SK-N-SH treated with all-trans-retinoic acid at 6 μM for 48 hours (cell line): ENCODE measurements around the gene LAMA3.
"Not testable (repeated sequence)": the region's sequence is repeated elsewhere in the genome, so short reads cannot be mapped to it uniquely, and the experiment has no call there.

Experiments
- ATAC-seq: fragments of 200-7000 bp; cut with Tn5 transposase; 3 replicates; pipeline ENCODE4 v1.9.1; 2020; ENCODE audit warnings: mild to moderate bottlenecking, moderate library complexity
- ARNTL ChIP-seq: fragments of 450-650 bp; formaldehyde crosslinking; IDR thresholded peaks from 2 replicates; pipeline ENCODE4 v1.5.0; 2020; ENCODE audit warnings: low read depth, mild to moderate bottlenecking, moderate library complexity, borderline replicate concordance
- CSDC2 ChIP-seq: fragments of 250-450 bp; sonication (Bioruptor Pico); IDR thresholded peaks from 2 replicates; pipeline ENCODE4 v1.5.0; 2020; ENCODE audit warnings: mild to moderate bottlenecking, moderate library complexity
- CSRNP3 ChIP-seq: fragments of 250-450 bp; sonication (Bioruptor Pico); IDR thresholded peaks from 2 replicates; pipeline ENCODE4 v1.5.1; 2021; ENCODE audit warnings: mild to moderate bottlenecking, moderate library complexity
- ESRRG ChIP-seq: fragments of 250-450 bp; sonication (Bioruptor Pico); IDR thresholded peaks from 2 replicates; pipeline ENCODE4 v1.6.1; 2021; ENCODE audit warnings: mild to moderate bottlenecking
- GLIS3 ChIP-seq: fragments of 250-450 bp; sonication (Bioruptor Pico); IDR thresholded peaks from 2 replicates; pipeline ENCODE4 v1.5.0; 2020; ENCODE audit warnings: mild to moderate bottlenecking, moderate library complexity
- ISL1 ChIP-seq: fragments of 250-450 bp; sonication (Bioruptor Pico); IDR thresholded peaks from 2 replicates; pipeline ENCODE4 v2.1.2; 2022; ENCODE audit warnings: mild to moderate bottlenecking, moderate library complexity
- OSR1 ChIP-seq: fragments of 250-450 bp; sonication (Bioruptor Pico); IDR thresholded peaks from 2 replicates; pipeline ENCODE4 v1.8.0; 2022; ENCODE audit warnings: moderate library complexity, mild to moderate bottlenecking, inconsistent platforms
- PPARA ChIP-seq: fragments of 250-450 bp; sonication (Bioruptor Pico); IDR thresholded peaks from 2 replicates; pipeline ENCODE4 v1.5.0; 2020; ENCODE audit warnings: mild to moderate bottlenecking, borderline replicate concordance
- RARB ChIP-seq: fragments of 250-450 bp; sonication (Bioruptor Pico); IDR thresholded peaks from 2 replicates; pipeline ENCODE4 v1.8.0; 2021; ENCODE audit warnings: mild to moderate bottlenecking, moderate library complexity
- SNAI2 ChIP-seq: fragments of 250-450 bp; sonication (Bioruptor Pico); IDR thresholded peaks from 2 replicates; pipeline ENCODE4 v1.5.0; 2020; ENCODE audit warnings: mild to moderate bottlenecking, moderate library complexity
- TCF4 ChIP-seq: fragments of 250-450 bp; sonication (Bioruptor Pico); IDR thresholded peaks from 2 replicates; pipeline ENCODE4 v1.8.0; 2021; ENCODE audit warnings: mild to moderate bottlenecking, moderate library complexity, borderline replicate concordance
- TOX ChIP-seq: fragments of 250-450 bp; sonication (Bioruptor Pico); IDR thresholded peaks from 2 replicates; pipeline ENCODE4 v1.8.0; 2021; ENCODE audit warnings: mild to moderate bottlenecking, moderate library complexity, borderline replicate concordance
- ZC3H10 ChIP-seq: fragments of 250-450 bp; sonication (Bioruptor Pico); IDR thresholded peaks from 2 replicates; pipeline ENCODE4 v1.5.1; 2021; ENCODE audit warnings: mild to moderate bottlenecking, moderate library complexity
- ZFP3 ChIP-seq: fragments of 250-450 bp; sonication (Bioruptor Pico); IDR thresholded peaks from 2 replicates; pipeline ENCODE4 v1.5.0; 2020; ENCODE audit warnings: mild to moderate bottlenecking, moderate library complexity
- ZFP30 ChIP-seq: fragments of 450-650 bp; formaldehyde crosslinking; IDR thresholded peaks from 2 replicates; pipeline ENCODE4 v1.5.0; 2022; ENCODE audit warnings: mild to moderate bottlenecking, moderate library complexity
- ZNF565 ChIP-seq: fragments of 450-650 bp; formaldehyde crosslinking; conservative IDR thresholded peaks from 2 replicates; pipeline ENCODE4 v1.5.0; 2020; ENCODE audit warnings: low read depth, mild to moderate bottlenecking, moderate library complexity
- ZNF70 ChIP-seq: fragments of 450-650 bp; formaldehyde crosslinking; IDR thresholded peaks from 2 replicates; pipeline ENCODE4 v1.5.0; 2020; ENCODE audit warnings: mild to moderate bottlenecking, moderate library complexity
- ZNF8 ChIP-seq: fragments of 450-650 bp; formaldehyde crosslinking; IDR thresholded peaks from 2 replicates; pipeline ENCODE4 v1.5.0; 2020; ENCODE audit warnings: mild to moderate bottlenecking, moderate library complexity
- TF ChIP-seq, protein P1 (sequence below): fragments of 250-450 bp; sonication (Bioruptor Pico); IDR thresholded peaks from 2 replicates; pipeline ENCODE4 v1.8.0; 2020; ENCODE audit warnings: mild to moderate bottlenecking, moderate library complexity, borderline replicate concordance
- TF ChIP-seq, protein P2 (sequence below): fragments of 250-450 bp; sonication (Bioruptor Pico); IDR thresholded peaks from 2 replicates; pipeline ENCODE4 v1.5.1; 2020; ENCODE audit warnings: low read depth, mild to moderate bottlenecking, moderate library complexity
- TF ChIP-seq, protein P3 (sequence below): fragments of 250-450 bp; sonication (Bioruptor Pico); IDR thresholded peaks from 2 replicates; pipeline ENCODE4 v1.5.0; 2020; ENCODE audit warnings: mild to moderate bottlenecking, moderate library complexity
- TF ChIP-seq, protein P4 (sequence below): fragments of 250-450 bp; sonication (Bioruptor Pico); IDR thresholded peaks from 2 replicates; pipeline ENCODE4 v1.8.0; 2021; ENCODE audit warnings: low read depth, mild to moderate bottlenecking, moderate library complexity, borderline replicate concordance

The LAMA3 gene

GRCh38 chr18:23738151-23738550 is 48.9 kb downstream of the LAMA3 start:
- TF ChIP-seq ZNF8 (CRISPR knock-in tag) (no peak), ZNF565 (no peak), RARB (no peak), TCF4 (no peak), GLIS3 (no peak), SNAI2 (CRISPR knock-in tag) (no peak), ISL1 (CRISPR knock-in tag) (no peak)
- TF ChIP-seq, protein P1, sequence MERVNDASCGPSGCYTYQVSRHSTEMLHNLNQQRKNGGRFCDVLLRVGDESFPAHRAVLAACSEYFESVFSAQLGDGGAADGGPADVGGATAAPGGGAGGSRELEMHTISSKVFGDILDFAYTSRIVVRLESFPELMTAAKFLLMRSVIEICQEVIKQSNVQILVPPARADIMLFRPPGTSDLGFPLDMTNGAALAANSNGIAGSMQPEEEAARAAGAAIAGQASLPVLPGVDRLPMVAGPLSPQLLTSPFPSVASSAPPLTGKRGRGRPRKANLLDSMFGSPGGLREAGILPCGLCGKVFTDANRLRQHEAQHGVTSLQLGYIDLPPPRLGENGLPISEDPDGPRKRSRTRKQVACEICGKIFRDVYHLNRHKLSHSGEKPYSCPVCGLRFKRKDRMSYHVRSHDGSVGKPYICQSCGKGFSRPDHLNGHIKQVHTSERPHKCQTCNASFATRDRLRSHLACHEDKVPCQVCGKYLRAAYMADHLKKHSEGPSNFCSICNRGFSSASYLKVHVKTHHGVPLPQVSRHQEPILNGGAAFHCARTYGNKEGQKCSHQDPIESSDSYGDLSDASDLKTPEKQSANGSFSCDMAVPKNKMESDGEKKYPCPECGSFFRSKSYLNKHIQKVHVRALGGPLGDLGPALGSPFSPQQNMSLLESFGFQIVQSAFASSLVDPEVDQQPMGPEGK = no peak
- TF ChIP-seq, protein P2, sequence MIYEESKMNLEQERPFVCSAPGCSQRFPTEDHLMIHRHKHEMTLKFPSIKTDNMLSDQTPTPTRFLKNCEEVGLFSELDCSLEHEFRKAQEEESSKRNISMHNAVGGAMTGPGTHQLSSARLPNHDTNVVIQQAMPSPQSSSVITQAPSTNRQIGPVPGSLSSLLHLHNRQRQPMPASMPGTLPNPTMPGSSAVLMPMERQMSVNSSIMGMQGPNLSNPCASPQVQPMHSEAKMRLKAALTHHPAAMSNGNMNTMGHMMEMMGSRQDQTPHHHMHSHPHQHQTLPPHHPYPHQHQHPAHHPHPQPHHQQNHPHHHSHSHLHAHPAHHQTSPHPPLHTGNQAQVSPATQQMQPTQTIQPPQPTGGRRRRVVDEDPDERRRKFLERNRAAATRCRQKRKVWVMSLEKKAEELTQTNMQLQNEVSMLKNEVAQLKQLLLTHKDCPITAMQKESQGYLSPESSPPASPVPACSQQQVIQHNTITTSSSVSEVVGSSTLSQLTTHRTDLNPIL (CRISPR knock-in tag) = no peak
- TF ChIP-seq, protein P3, sequence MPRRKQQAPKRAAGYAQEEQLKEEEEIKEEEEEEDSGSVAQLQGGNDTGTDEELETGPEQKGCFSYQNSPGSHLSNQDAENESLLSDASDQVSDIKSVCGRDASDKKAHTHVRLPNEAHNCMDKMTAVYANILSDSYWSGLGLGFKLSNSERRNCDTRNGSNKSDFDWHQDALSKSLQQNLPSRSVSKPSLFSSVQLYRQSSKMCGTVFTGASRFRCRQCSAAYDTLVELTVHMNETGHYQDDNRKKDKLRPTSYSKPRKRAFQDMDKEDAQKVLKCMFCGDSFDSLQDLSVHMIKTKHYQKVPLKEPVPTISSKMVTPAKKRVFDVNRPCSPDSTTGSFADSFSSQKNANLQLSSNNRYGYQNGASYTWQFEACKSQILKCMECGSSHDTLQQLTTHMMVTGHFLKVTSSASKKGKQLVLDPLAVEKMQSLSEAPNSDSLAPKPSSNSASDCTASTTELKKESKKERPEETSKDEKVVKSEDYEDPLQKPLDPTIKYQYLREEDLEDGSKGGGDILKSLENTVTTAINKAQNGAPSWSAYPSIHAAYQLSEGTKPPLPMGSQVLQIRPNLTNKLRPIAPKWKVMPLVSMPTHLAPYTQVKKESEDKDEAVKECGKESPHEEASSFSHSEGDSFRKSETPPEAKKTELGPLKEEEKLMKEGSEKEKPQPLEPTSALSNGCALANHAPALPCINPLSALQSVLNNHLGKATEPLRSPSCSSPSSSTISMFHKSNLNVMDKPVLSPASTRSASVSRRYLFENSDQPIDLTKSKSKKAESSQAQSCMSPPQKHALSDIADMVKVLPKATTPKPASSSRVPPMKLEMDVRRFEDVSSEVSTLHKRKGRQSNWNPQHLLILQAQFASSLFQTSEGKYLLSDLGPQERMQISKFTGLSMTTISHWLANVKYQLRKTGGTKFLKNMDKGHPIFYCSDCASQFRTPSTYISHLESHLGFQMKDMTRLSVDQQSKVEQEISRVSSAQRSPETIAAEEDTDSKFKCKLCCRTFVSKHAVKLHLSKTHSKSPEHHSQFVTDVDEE = no peak
- TF ChIP-seq, protein P4, sequence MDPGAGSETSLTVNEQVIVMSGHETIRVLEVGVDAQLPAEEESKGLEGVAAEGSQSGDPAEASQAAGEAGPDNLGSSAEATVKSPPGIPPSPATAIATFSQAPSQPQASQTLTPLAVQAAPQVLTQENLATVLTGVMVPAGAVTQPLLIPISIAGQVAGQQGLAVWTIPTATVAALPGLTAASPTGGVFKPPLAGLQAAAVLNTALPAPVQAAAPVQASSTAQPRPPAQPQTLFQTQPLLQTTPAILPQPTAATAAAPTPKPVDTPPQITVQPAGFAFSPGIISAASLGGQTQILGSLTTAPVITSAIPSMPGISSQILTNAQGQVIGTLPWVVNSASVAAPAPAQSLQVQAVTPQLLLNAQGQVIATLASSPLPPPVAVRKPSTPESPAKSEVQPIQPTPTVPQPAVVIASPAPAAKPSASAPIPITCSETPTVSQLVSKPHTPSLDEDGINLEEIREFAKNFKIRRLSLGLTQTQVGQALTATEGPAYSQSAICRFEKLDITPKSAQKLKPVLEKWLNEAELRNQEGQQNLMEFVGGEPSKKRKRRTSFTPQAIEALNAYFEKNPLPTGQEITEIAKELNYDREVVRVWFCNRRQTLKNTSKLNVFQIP = no peak
- no peak for ATAC-seq

GRCh38 chr18:23738575-23738974 is 49.3 kb downstream of the LAMA3 start:
- no peak for TF ChIP-seq RARB
- no peak for TF ChIP-seq ZNF8 (CRISPR knock-in tag)
- no peak for TF ChIP-seq CSRNP3 (CRISPR knock-in tag)
- TF ChIP-seq OSR1 (CRISPR knock-in tag) = no peak
- TF ChIP-seq ZC3H10 (CRISPR knock-in tag) = no peak
- no peak for TF ChIP-seq ZNF565
- TF ChIP-seq ISL1 (CRISPR knock-in tag) = no peak
- no peak for TF ChIP-seq ESRRG
- no peak for TF ChIP-seq ZFP30 (CRISPR knock-in tag)
- no peak for TF ChIP-seq TOX (CRISPR knock-in tag)
- no peak for TF ChIP-seq CSDC2
- TF ChIP-seq PPARA = no peak
- no peak for TF ChIP-seq ZNF70
- TF ChIP-seq, protein P4 = no peak
- TF ChIP-seq, all 23 proteins: peak for 0
- ATAC-seq = no peak

DNA sequence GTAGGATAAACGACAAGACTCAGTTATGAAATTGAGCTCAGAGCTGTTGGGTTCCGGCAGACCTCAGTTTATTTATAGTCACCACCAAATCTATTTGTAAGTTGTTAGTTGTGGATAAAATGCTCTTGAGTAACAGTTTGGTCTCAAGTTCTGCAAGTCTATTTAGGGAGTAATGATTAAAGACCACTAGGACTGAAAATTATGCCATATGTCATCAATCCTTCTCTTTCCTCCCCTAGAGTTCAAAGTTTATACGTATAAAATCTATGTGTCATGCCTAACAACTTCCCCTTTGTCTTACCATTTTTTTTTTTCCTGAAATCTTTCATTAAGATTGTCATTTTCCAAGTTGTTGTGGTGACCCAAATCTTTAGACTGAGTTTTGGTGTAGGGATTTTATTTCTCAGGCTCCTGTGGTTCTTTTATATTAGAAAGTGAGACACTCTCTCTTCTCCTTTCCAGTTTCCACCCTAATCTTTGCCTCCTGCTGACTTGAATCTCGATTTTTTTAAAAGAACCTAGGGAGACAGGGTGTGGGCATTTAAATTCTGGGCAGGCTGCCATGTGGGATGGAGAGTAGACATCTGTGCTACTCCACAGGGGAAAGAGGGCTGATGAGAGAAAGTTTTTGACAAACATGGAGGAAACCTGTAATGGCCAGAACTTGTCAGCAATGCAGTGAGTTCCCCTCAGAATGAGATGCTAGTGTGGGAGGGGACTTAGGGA is 51.0 kb downstream of the LAMA3 start:
- no peak for TF ChIP-seq TCF4
- no peak for TF ChIP-seq CSRNP3 (CRISPR knock-in tag)
- TF ChIP-seq ARNTL (CRISPR knock-in tag) = no peak
- no peak for TF ChIP-seq PPARA
- TF ChIP-seq ZNF565 = no peak
- TF ChIP-seq RARB = no peak
- no peak for TF ChIP-seq ZNF8 (CRISPR knock-in tag)
- TF ChIP-seq, protein P3 = no peak
- no peak for TF ChIP-seq ZFP3
- ATAC-seq = no peak; the same call in 2 of the 3 replicates

DNA sequence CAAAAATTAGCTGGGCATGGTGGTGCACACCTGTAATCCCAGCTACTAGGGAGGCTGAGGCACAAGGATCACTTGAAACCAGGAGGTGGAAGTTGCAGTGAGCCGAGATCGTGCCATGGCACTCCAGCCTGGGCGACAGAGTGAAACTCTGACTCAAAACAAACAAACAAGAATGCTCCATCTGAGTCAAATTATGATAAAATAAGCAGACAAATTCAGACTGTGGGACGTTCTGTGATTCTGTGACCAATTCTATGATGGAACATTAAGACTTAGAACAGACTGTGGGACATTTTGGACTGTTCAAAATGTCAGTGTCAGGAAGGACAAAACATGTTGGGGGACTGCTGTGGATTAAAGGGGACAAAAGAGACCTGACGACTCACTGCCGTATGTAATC is 52.7 kb downstream of the LAMA3 start:
- ATAC-seq = not testable (repeated sequence)
